Neutrophil (primary cell): Measurements from ENCODE around the gene OCEL1.

Experiments used
- H3K27ac ChIP-seq: fragments of 200-600 bp; sonication (generic); 2 replicates; pipeline ENCODE4 v1.5.1; 2016; ENCODE audit warnings: mild to moderate bottlenecking, moderate library complexity
- H3K27me3 ChIP-seq: fragments of 200-600 bp; sonication (generic); 2 replicates; pipeline ENCODE4 v1.6.0; 2016; ENCODE audit warnings: mild to moderate bottlenecking
- H3K36me3 ChIP-seq: fragments of 200-600 bp; sonication (generic); 2 replicates; pipeline ENCODE4 v1.5.1; 2017
- H3K4me1 ChIP-seq, 2 experiments: fragments of 200-600 bp in 1 of 2; sonication (generic) in 1 of 2; 1 replicate in 1 of 2; 2 replicates in 1 of 2; pipeline versions ENCODE4 v1.5.1 to v1.6.1; 2013 to 2016; ENCODE audit warnings: low read depth in 1 of 2, low read length in 1 of 2, mild to moderate bottlenecking in 1 of 2, moderate library complexity in 1 of 2; ENCODE audit not compliant: control insufficient read depth in 1 of 2, insufficient read depth in 1 of 2
- H3K4me3 ChIP-seq, 2 experiments: fragments of 200-600 bp in 1 of 2; sonication (generic) in 1 of 2; 1 replicate in 1 of 2; 2 replicates in 1 of 2; pipeline ENCODE4 v1.5.1; 2013 to 2016; ENCODE audit warnings: low read depth in 1 of 2, low read length in 1 of 2, mild to moderate bottlenecking in 1 of 2, moderate library complexity in 1 of 2
- H3K9me3 ChIP-seq: fragments of 200-600 bp; sonication (generic); 2 replicates; pipeline ENCODE4 v1.5.1; 2016
- CTCF ChIP-seq: fragments of 200-600 bp; sonication (generic); IDR thresholded peaks from 2 replicates; pipeline ENCODE4 v1.5.1; 2016; ENCODE audit warnings: antibody characterized with exemption

The OCEL1 gene

DNA sequence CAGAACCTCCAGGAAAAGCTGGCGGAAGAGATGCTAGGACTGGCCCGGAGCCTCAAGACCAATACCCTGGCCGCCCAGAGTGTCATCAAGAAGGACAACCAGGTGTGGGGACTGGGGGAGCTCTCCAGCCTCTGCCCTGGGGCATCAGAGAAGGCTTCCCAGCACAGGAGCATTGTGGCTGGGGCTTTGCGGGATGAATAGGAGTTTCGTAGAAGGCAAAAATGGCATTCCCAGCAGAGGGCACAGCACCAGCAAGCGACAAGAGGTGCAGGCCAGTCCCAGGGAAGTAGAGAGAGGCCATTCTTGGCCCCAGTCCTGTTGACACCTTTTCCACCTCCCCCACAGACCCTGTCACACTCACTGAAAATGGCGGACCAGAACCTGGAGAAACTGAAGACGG is 6.7 kb upstream of the OCEL1 start:
- TF ChIP-seq CTCF = no peak
- no peaks in the 10 kb centered on the region for H3K27me3 ChIP-seq
- peaks cover 3% of the 10 kb centered on the region for H3K36me3 ChIP-seq
- no peaks in the 10 kb centered on the region for H3K9me3 ChIP-seq
- H3K4me1 ChIP-seq = peaks cover 16% of the 10 kb centered on the region in 2 experiments
- no peak overlapping the region for H3K27ac ChIP-seq
- H3K4me3 ChIP-seq = no peak overlapping the region

DNA sequence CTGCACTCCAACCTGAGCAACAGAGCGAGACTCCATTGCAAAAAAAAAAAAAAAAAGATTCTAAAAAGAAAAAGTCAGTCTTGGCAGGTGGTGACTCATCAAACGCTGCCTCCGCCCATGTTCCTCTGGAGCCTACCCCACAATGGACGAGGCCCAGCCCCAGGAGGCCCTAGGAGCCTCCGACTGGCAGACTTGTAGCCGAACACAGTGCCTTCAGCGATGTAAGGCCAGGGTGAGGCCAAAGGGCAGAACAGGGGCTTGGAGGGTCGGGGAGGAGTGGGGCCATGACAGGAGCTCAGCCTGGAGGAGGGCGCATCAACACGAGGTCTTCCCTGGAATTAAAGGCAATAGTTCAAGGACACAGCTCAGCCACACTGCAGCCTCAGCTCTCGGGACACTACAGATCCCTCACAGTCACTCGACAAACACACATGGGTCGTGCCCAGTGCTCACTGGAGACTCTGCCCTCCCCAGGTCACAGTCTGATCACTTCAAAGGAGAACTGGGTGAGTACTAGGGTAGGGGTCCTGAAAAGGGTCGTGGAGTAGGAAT is 5.7 kb upstream of the OCEL1 start:
- H3K4me3 ChIP-seq = no peak overlapping the region
- no peak for TF ChIP-seq CTCF
- no peaks in the 10 kb centered on the region for H3K9me3 ChIP-seq
- peaks cover 3% of the 10 kb centered on the region for H3K36me3 ChIP-seq
- no peaks in the 10 kb centered on the region for H3K27me3 ChIP-seq
- no peak overlapping the region for H3K27ac ChIP-seq
- H3K4me1 ChIP-seq = peaks cover 10% of the 10 kb centered on the region in 2 experiments

DNA sequence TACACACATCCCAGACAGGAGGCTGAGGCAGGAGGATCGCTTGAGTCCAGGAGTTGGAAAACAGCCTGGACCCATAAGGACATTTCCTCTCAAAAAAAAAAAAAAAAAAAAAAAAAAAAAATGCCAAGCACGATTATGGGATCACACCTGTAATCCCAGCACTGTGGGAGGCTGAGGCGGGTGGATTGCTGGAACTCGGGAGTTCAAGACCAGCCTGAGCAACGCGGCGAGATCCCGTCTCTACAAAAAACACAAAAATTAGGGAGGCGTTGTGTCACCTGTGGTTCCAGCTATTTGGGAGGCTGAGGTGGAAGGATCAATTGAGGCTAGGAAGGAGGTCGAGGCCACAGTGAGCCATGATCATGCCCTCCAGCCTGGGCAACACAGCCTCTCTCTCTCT is 973 bp upstream of the OCEL1 start:
- H3K4me1 ChIP-seq = peaks cover 18% of the 10 kb centered on the region in 2 experiments
- no peak for TF ChIP-seq CTCF
- H3K27ac ChIP-seq = no peak overlapping the region
- no peaks in the 10 kb centered on the region for H3K27me3 ChIP-seq
- no peaks in the 10 kb centered on the region for H3K36me3 ChIP-seq
- H3K9me3 ChIP-seq = no peaks in the 10 kb centered on the region
- H3K4me3 ChIP-seq = peak overlapping the region; percentile 78 to 95

GRCh38 chr19:17227798-17228367 is 1.9 kb downstream of the OCEL1 start:
- Histone ChIP-seq H3K9me3 (no peaks in the 10 kb centered on the region), H3K27ac (no peak overlapping the region), H3K4me3 (no peak overlapping the region), H3K36me3 (no peaks in the 10 kb centered on the region), H3K27me3 (no peaks in the 10 kb centered on the region), H3K4me1 (peaks cover 18% of the 10 kb centered on the region in 2 experiments)
- TF ChIP-seq CTCF = no peak

DNA sequence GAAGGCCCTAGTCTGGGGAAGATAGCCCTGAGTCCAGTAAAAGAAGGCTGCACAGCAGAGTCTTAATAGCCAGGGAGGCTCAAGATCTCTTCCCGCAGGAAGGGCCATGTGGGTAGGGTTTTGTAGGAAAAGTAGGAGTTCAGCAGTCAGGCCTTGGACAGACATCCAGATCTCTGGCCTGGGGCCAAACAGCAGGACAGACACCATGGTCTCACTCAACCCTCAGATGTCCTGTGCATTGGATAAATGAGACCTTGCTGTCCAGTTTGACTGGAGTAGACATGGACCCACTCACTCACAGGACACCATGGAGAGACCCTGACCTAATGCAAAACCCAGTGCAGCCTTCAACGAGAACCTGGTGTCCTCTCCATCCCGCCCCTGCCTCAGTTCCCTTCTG is 3.9 kb downstream of the OCEL1 start:
- no peak for TF ChIP-seq CTCF
- no peak overlapping the region for H3K27ac ChIP-seq

More for the DNA sequence above, 3.9 kb downstream of the OCEL1 start:
- Histone ChIP-seq H3K4me3 (no peak overlapping the region), H3K36me3 (no peaks in the 10 kb centered on the region), H3K27me3 (no peaks in the 10 kb centered on the region), H3K9me3 (no peaks in the 10 kb centered on the region), H3K4me1 (peaks cover 17 to 18% of the 10 kb centered on the region in 2 experiments)
